Liver (tissue), 9 donors: ENCODE data around the gene CFAP99. TPM values are rescaled to one million over a fixed set of nuclear protein-coding genes. Genes with fewer than 3 reads are reported as not detected.

Experiments
- DNase-seq: peaks from one replicate; pipeline ENCODE4 v3.0.0-alpha.2; 2017; ENCODE audit warnings: low spot score
- H3K27ac ChIP-seq, 2 donors: one replicate each; pipeline ENCODE4 v1.7.0; 2013; ENCODE audit warnings: inconsistent platforms in 2 of 2, low read length in 2 of 2, control low read depth in 1 of 2, low read depth in 1 of 2, mild to moderate bottlenecking in 1 of 2
- H3K27me3 ChIP-seq, 4 donors: one replicate each; pipeline versions ENCODE4 v1.6.1 to v1.7.0; 2013; ENCODE audit warnings: low read length in 3 of 4, inconsistent platforms in 1 of 4, mild to moderate bottlenecking in 1 of 4, moderate library complexity in 1 of 4; ENCODE audit not compliant: control insufficient read depth in 4 of 4, insufficient read depth in 4 of 4
- H3K36me3 ChIP-seq, 4 donors: one replicate each; pipeline versions ENCODE4 v1.6.1 to v1.7.0; 2013; ENCODE audit warnings: low read length in 3 of 4, mild to moderate bottlenecking in 3 of 4, low read depth in 1 of 4, moderate library complexity in 1 of 4; ENCODE audit not compliant: control insufficient read depth in 4 of 4, insufficient read depth in 3 of 4
- H3K4me1 ChIP-seq, 4 donors: one replicate each; pipeline versions ENCODE4 v1.6.1 to v1.7.0; 2013; ENCODE audit warnings: low read length in 3 of 4, mild to moderate bottlenecking in 3 of 4, moderate library complexity in 1 of 4; ENCODE audit not compliant: control insufficient read depth in 4 of 4, insufficient read depth in 4 of 4
- H3K4me3 ChIP-seq, 3 donors: one replicate each; pipeline versions ENCODE4 v1.6.1 to v1.7.0; 2013; ENCODE audit warnings: low read length in 3 of 3, control low read depth in 1 of 3, low read depth in 1 of 3, mild to moderate bottlenecking in 1 of 3
- H3K9ac ChIP-seq, 2 donors: one replicate each; pipeline ENCODE4 v1.7.0; 2013; ENCODE audit warnings: low read length in 2 of 2, mild to moderate bottlenecking in 2 of 2, moderate library complexity in 2 of 2, control low read depth in 1 of 2, low read depth in 1 of 2
- H3K9me3 ChIP-seq, 4 donors: one replicate each; pipeline versions ENCODE4 v1.6.1 to v1.7.0; 2013; ENCODE audit warnings: low read length in 3 of 4; ENCODE audit not compliant: control insufficient read depth in 4 of 4
- ATF3 ChIP-seq: IDR thresholded peaks from 2 replicates; pipeline ENCODE4 v1.6.1; 2016; ENCODE audit warnings: antibody characterized with exemption
- EGR1 ChIP-seq, 2 donors: IDR thresholded peaks; 2 replicates each; pipeline ENCODE4 v1.6.1; 2016 to 2018; ENCODE audit warnings: antibody characterized with exemption in 2 of 2, low read depth in 2 of 2
- FOXA1 ChIP-seq: IDR thresholded peaks from 2 replicates; pipeline ENCODE4 v1.6.1; 2016; ENCODE audit warnings: antibody characterized with exemption
- FOXA2 ChIP-seq: IDR thresholded peaks from 2 replicates; pipeline ENCODE4 v1.6.1; 2016; ENCODE audit warnings: antibody characterized with exemption
- GABPA ChIP-seq, 2 donors: IDR thresholded peaks in 1 of 2; conservative IDR thresholded peaks in 1 of 2; 2 replicates each; pipeline ENCODE4 v1.6.1; 2016; ENCODE audit warnings: antibody characterized with exemption in 2 of 2, mild to moderate bottlenecking in 1 of 2, moderate library complexity in 1 of 2
- HNF4G ChIP-seq: IDR thresholded peaks from 2 replicates; pipeline ENCODE4 v1.6.1; 2016; ENCODE audit warnings: antibody characterized with exemption
- JUND ChIP-seq, 2 donors: IDR thresholded peaks; 2 replicates each; pipeline ENCODE4 v1.6.1; 2016; ENCODE audit warnings: antibody characterized with exemption in 2 of 2
- NR2F2 ChIP-seq: IDR thresholded peaks from 2 replicates; pipeline ENCODE4 v1.6.1; 2016; ENCODE audit warnings: antibody characterized with exemption
- RAD21 ChIP-seq, 2 donors: IDR thresholded peaks; 2 replicates each; pipeline ENCODE4 v1.6.1; 2016; ENCODE audit warnings: antibody characterized with exemption in 2 of 2, mild to moderate bottlenecking in 2 of 2
- REST ChIP-seq: IDR thresholded peaks from 2 replicates; pipeline ENCODE4 v1.6.1; 2016; ENCODE audit warnings: antibody characterized with exemption, mild to moderate bottlenecking
- RXRA ChIP-seq, 2 donors: IDR thresholded peaks; 2 replicates each; pipeline ENCODE4 v1.6.1; 2017 to 2018; ENCODE audit warnings: antibody characterized with exemption in 2 of 2, mild to moderate bottlenecking in 1 of 2
- SP1 ChIP-seq: IDR thresholded peaks from 2 replicates; pipeline ENCODE4 v1.6.1; 2018; ENCODE audit warnings: antibody characterized with exemption, mild to moderate bottlenecking
- TAF1 ChIP-seq: conservative IDR thresholded peaks from 2 replicates; pipeline ENCODE4 v1.6.1; 2016; ENCODE audit warnings: antibody characterized with exemption, mild to moderate bottlenecking
- YY1 ChIP-seq: IDR thresholded peaks from 2 replicates; pipeline ENCODE4 v1.6.1; 2016; ENCODE audit warnings: antibody characterized with exemption, mild to moderate bottlenecking
- WGBS: extraction: QIAGEN DNeasy Blood & Tissue Kit; methylation state at CpG from one replicate; pipeline ENCODE4 v1.1.7; 2013; 5-methylcytosine and 5-hydroxymethylcytosine counted together
- polyA plus RNA-seq, 2 donors: library from polyadenylated mRNA; stranded (reverse) in 1 of 2; unstranded in 1 of 2; fragments of 200-250 nt in 1 of 2; fragments of >200 nt in 1 of 2; fragmentation: Nextera tagmentation in 1 of 2; extraction: Ambion mirVana in 1 of 2; gene quantifications; one replicate each; pipeline versions ENCODE4 v1.2.1 to v1.2.3, GENCODE V29; 2013 to 2015
- total RNA-seq, 2 donors: library from RNA; depleted of rRNA; stranded (reverse); fragments of >200 nt; gene quantifications; one replicate each; pipeline ENCODE4 v1.2.3, GENCODE V29; 2014
- TF ChIP-seq, protein P1 (sequence below): fragments of 150-350 bp; IDR thresholded peaks from 2 replicates; pipeline ENCODE4 v1.5.1; 2017; ENCODE audit warnings: improper control_type of control experiment, low read depth, low read length; ENCODE audit not compliant: missing input control
- TF ChIP-seq, protein P2 (sequence below): IDR thresholded peaks from 2 replicates; pipeline ENCODE4 v1.6.1; 2016; ENCODE audit warnings: antibody characterized with exemption
- donor health status: healthy.
- donor health status: healthy.
- donor health status: healthy.
- donor health status: healthy.
- donor health status: healthy.

The CFAP99 gene
- total and polyA plus RNA-seq, 4 donors, result 0.33 to 0.36 TPM; not detected in 2

DNA sequence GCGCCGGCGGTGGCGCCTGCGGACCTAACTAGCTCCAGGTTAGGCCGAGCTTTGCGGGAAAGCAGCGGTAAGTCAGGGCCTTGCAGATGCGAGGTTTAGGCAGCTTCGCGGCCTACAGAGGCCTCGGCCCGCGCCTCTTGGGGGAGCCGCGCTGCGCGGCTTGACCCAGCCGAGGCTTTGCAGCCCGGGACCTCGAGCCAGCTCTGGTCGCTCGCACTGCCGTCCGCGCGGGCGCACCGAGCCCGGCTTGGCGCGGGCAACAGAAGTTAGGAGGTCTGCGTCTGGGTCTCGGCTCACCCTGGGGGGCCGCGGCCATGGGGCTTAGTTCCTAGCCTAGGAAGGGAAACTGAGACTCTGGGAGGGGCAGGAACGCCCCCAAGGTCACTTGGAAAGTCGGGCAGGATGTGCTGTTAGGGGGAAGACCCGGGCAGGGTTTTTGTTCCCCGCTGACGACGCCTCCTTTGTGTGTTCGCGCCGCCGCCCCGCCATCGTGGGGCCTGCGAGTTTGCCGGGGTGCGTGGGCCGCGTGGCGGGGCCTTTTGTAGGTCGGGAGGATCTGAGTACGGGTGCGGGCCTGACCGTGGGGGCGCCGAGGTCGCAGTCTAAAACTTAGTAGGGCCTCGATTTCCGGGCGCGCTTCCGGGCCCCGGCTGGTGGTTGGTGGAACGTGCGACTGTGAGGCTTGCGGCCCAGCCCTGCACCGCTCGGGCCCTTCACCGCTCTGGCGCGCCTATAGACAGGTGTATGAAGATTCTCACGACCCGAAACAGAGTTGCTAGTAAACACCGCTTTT is 50.6 kb downstream of the CFAP99 start (continued):
- TF ChIP-seq REST (no peak), FOXA2 (no peak), FOXA1 (no peak), HNF4G (no peak), YY1 (no peak), ATF3 (no peak), NR2F2 (no peak), TAF1 (no peak)

GRCh38 chr4:2470791-2471190 is 52.0 kb downstream of the CFAP99 start:
- no peak for TF ChIP-seq FOXA2
- TF ChIP-seq GABPA (IDR thresholded peaks at IDR 0.05 in 1 of 2, conservative IDR thresholded peaks at IDR 0.05 in 1 of 2), result no peak
- TF ChIP-seq, protein P1, sequence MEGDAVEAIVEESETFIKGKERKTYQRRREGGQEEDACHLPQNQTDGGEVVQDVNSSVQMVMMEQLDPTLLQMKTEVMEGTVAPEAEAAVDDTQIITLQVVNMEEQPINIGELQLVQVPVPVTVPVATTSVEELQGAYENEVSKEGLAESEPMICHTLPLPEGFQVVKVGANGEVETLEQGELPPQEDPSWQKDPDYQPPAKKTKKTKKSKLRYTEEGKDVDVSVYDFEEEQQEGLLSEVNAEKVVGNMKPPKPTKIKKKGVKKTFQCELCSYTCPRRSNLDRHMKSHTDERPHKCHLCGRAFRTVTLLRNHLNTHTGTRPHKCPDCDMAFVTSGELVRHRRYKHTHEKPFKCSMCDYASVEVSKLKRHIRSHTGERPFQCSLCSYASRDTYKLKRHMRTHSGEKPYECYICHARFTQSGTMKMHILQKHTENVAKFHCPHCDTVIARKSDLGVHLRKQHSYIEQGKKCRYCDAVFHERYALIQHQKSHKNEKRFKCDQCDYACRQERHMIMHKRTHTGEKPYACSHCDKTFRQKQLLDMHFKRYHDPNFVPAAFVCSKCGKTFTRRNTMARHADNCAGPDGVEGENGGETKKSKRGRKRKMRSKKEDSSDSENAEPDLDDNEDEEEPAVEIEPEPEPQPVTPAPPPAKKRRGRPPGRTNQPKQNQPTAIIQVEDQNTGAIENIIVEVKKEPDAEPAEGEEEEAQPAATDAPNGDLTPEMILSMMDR, result no peak
- no peak for TF ChIP-seq RXRA (IDR thresholded peaks at IDR 0.05)
- TF ChIP-seq FOXA1, result no peak
- TF ChIP-seq, protein P2, sequence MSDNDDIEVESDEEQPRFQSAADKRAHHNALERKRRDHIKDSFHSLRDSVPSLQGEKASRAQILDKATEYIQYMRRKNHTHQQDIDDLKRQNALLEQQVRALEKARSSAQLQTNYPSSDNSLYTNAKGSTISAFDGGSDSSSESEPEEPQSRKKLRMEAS, result no peak
- TF ChIP-seq EGR1 (IDR thresholded peaks at IDR 0.05; ENCODE audit: low read depth in 2 of 2), result no peak
- Histone ChIP-seq H3K36me3 (peaks cover 1 to 6% (median 4%) of the 10 kb centered on the region in 4 donors), H3K4me3 (peak overlapping the region in 1 of 3 donors; percentile 99), H3K9ac (no peak overlapping the region), H3K27ac (no peak overlapping the region), H3K9me3 (no peaks in the 10 kb centered on the region), H3K4me1 (peaks cover 4 to 22% (median 18%) of the 10 kb centered on the region in 4 donors), H3K27me3 (no peaks in the 10 kb centered on the region)
- no peak for DNase-seq
- WGBS, result 80% methylated on average over 7 of the region's 7 CpGs

DNA sequence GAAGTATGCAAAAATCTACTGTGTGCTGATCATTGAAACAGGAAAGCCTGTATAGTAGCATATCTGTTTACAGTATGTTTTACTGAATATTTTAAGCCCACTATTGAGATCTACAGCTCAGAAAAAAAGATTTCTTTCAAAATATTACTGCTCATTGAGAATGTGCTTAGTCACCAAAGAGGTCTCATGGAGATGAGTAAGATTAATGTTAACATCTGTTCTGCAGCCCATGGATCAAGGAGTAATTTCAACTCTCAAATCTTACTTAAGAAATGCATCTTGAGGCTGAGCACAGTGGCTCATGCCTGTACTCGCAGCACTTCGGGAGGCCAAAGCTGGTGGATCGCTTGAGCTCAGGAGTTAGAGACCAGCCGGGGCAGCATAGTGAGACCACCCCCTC is 53.4 kb downstream of the CFAP99 start:
- Histone ChIP-seq H3K36me3 (peaks cover 1 to 8% (median 5%) of the 10 kb centered on the region in 4 donors), H3K4me3 (no peak overlapping the region), H3K4me1 (peaks cover 4 to 25% (median 18%) of the 10 kb centered on the region in 4 donors), H3K27ac (no peak overlapping the region), H3K9ac (no peak overlapping the region), H3K27me3 (no peaks in the 10 kb centered on the region), H3K9me3 (no peaks in the 10 kb centered on the region)
- 96% methylated on average over 4 of the region's 4 CpGs for WGBS
- no peak for TF ChIP-seq HNF4G
- no peak for TF ChIP-seq RAD21 (IDR thresholded peaks at IDR 0.05)
- TF ChIP-seq, protein P2, result no peak
- TF ChIP-seq FOXA1, result no peak
- TF ChIP-seq JUND (IDR thresholded peaks at IDR 0.05), result no peak
- no peak for TF ChIP-seq TAF1
- TF ChIP-seq, protein P1, result no peak
- TF ChIP-seq RXRA (IDR thresholded peaks at IDR 0.05), result no peak
- TF ChIP-seq SP1, result no peak
- TF ChIP-seq FOXA2, result no peak
- TF ChIP-seq GABPA (IDR thresholded peaks at IDR 0.05 in 1 of 2, conservative IDR thresholded peaks at IDR 0.05 in 1 of 2), result no peak
- no peak for TF ChIP-seq EGR1 (IDR thresholded peaks at IDR 0.05; ENCODE audit: low read depth in 2 of 2)
- TF ChIP-seq YY1, result no peak
- no peak for TF ChIP-seq ATF3
- no peak for DNase-seq
